ENCODE data around the gene VPS41.

VPS41 gene

GRCh38 chr7:38731215-38731614 is 177.8 kb downstream of the VPS41 start:
- in situ Hi-C loops (cut with MboI; ENCODE audit: low sequenced_read_pairs, unreplicated experiment) = no loop called here
- no peak for TF ChIP-seq CTCF (IDR thresholded peaks at IDR 0.05; ENCODE audit: borderline replicate concordance, control extremely low read depth, extremely low read depth, insufficient read depth, missing control alignments)
- DNase-seq (ENCODE audit: low spot score) = no peak

GRCh38 chr7:38728145-38728544 is 180.8 kb downstream of the VPS41 start:
- TF ChIP-seq CTCF (IDR thresholded peaks at IDR 0.05; ENCODE audit: borderline replicate concordance, control extremely low read depth, extremely low read depth, insufficient read depth, missing control alignments) = no peak
- no peak for DNase-seq (ENCODE audit: low spot score)
- in situ Hi-C loops (cut with MboI; ENCODE audit: low sequenced_read_pairs, unreplicated experiment) = no loop called here

GRCh38 chr7:38727184-38727940 is 181.6 kb downstream of the VPS41 start:
- TF ChIP-seq CTCF (IDR thresholded peaks at IDR 0.05; ENCODE audit: borderline replicate concordance, control extremely low read depth, extremely low read depth, insufficient read depth, missing control alignments) = no peak
- in situ Hi-C loops (cut with MboI; ENCODE audit: low sequenced_read_pairs, unreplicated experiment) = no loop called here
- DNase-seq (ENCODE audit: low spot score) = no peak

- DNase-seq (ENCODE audit: low spot score) = no peak
- no peak for TF ChIP-seq CTCF (IDR thresholded peaks at IDR 0.05; ENCODE audit: borderline replicate concordance, control extremely low read depth, extremely low read depth, insufficient read depth, missing control alignments)
- in situ Hi-C loops (cut with MboI; ENCODE audit: low sequenced_read_pairs, unreplicated experiment) = no loop called here
These were observed 185.7 kb downstream of the VPS41 start for GRCh38 chr7:38723327-38723726.

GRCh38 chr7:38716397-38716796 is 192.6 kb downstream of the VPS41 start:
- TF ChIP-seq CTCF (IDR thresholded peaks at IDR 0.05; ENCODE audit: borderline replicate concordance, control extremely low read depth, extremely low read depth, insufficient read depth, missing control alignments) = no peak
- in situ Hi-C loops (cut with MboI; ENCODE audit: low sequenced_read_pairs, unreplicated experiment) = no loop called here
- DNase-seq (ENCODE audit: low spot score) = no peak

- no peak for TF ChIP-seq CTCF (IDR thresholded peaks at IDR 0.05; ENCODE audit: borderline replicate concordance, control extremely low read depth, extremely low read depth, insufficient read depth, missing control alignments)
- DNase-seq (ENCODE audit: low spot score) = no peak
- in situ Hi-C loops (cut with MboI; ENCODE audit: low sequenced_read_pairs, unreplicated experiment) = no loop called here
These were observed 199.9 kb downstream of the VPS41 start for GRCh38 chr7:38709123-38709522.

All from GM13976 (cell line).